ENCODE measurements around the gene TENM4. TPM values are rescaled to one million over a fixed set of nuclear protein-coding genes. Genes with fewer than 3 reads are reported as not detected.

TENM4 gene
- polyA plus RNA-seq, 1 donor from 2014 or later = 16.8 TPM

DNA sequence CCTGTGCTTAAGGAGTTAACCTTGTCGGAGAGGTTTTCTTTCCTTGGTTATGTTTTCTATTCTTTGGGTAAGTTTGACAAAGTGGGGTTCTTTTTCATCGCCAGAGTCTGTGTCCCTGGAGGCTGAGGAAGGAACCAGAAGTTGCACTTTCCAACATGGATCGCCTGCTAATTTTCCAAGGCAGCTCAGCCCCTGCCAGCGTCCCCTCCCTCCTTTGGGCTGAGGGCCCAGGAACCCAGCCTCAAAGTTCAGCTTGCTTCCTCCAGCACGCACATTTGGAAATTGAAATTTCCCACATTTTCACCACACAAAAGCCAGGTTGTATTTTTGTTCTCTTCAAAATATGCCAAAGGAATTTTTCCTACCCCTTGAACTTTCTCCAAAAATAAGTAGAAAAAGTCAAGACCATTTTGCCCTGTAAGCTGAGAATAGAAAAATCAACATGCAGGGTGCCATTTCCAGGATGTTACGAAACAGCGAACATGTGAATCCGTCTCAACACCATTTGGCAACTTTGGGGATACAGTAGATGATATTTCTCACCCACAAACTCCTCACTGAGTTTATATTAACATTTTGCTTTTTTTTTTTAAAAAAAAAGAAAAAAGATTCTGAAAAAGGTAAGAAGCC is 343.5 kb downstream of the TENM4 start:
- H3K4me2 ChIP-seq (ENCODE audit: low read length) = no peak overlapping the region
- no peak for TF ChIP-seq MXI1 (conservative IDR thresholded peaks at IDR 0.05; ENCODE audit: poor library complexity, severe bottlenecking)
- no peak for TF ChIP-seq TAF1 (IDR thresholded peaks at IDR 0.05; ENCODE audit: low read depth)
- TF ChIP-seq SMC3 (conservative IDR thresholded peaks at IDR 0.05; ENCODE audit: poor library complexity) = no peak
- no peak for TF ChIP-seq EZH2 (IDR thresholded peaks at IDR 0.05; ENCODE audit: borderline replicate concordance, insufficient read depth, low read length, poor library complexity, severe bottlenecking)
- TF ChIP-seq POLR2AphosphoS5 (IDR thresholded peaks at IDR 0.05) = no peak
- no peak for TF ChIP-seq RAD21 (conservative IDR thresholded peaks at IDR 0.05)
- TF ChIP-seq, protein P1, sequence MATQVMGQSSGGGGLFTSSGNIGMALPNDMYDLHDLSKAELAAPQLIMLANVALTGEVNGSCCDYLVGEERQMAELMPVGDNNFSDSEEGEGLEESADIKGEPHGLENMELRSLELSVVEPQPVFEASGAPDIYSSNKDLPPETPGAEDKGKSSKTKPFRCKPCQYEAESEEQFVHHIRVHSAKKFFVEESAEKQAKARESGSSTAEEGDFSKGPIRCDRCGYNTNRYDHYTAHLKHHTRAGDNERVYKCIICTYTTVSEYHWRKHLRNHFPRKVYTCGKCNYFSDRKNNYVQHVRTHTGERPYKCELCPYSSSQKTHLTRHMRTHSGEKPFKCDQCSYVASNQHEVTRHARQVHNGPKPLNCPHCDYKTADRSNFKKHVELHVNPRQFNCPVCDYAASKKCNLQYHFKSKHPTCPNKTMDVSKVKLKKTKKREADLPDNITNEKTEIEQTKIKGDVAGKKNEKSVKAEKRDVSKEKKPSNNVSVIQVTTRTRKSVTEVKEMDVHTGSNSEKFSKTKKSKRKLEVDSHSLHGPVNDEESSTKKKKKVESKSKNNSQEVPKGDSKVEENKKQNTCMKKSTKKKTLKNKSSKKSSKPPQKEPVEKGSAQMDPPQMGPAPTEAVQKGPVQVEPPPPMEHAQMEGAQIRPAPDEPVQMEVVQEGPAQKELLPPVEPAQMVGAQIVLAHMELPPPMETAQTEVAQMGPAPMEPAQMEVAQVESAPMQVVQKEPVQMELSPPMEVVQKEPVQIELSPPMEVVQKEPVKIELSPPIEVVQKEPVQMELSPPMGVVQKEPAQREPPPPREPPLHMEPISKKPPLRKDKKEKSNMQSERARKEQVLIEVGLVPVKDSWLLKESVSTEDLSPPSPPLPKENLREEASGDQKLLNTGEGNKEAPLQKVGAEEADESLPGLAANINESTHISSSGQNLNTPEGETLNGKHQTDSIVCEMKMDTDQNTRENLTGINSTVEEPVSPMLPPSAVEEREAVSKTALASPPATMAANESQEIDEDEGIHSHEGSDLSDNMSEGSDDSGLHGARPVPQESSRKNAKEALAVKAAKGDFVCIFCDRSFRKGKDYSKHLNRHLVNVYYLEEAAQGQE (IDR thresholded peaks at IDR 0.05; ENCODE audit: borderline replicate concordance) = no peak
- TF ChIP-seq EP300 (conservative IDR thresholded peaks at IDR 0.05; ENCODE audit: poor library complexity, severe bottlenecking) = no peak
- TF ChIP-seq, protein P2, sequence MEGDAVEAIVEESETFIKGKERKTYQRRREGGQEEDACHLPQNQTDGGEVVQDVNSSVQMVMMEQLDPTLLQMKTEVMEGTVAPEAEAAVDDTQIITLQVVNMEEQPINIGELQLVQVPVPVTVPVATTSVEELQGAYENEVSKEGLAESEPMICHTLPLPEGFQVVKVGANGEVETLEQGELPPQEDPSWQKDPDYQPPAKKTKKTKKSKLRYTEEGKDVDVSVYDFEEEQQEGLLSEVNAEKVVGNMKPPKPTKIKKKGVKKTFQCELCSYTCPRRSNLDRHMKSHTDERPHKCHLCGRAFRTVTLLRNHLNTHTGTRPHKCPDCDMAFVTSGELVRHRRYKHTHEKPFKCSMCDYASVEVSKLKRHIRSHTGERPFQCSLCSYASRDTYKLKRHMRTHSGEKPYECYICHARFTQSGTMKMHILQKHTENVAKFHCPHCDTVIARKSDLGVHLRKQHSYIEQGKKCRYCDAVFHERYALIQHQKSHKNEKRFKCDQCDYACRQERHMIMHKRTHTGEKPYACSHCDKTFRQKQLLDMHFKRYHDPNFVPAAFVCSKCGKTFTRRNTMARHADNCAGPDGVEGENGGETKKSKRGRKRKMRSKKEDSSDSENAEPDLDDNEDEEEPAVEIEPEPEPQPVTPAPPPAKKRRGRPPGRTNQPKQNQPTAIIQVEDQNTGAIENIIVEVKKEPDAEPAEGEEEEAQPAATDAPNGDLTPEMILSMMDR (IDR thresholded peaks at IDR 0.05; ENCODE audit: poor library complexity, severe bottlenecking) = no peak
- no peaks in the 10 kb centered on the region for H3K9me3 ChIP-seq (ENCODE audit: low read length)
- no peaks in the 10 kb centered on the region for H3K27me3 ChIP-seq (ENCODE audit: insufficient read depth, low read depth, low read length)
- H3K9ac ChIP-seq (ENCODE audit: low read length) = no peak overlapping the region
- H3K79me2 ChIP-seq (replicated peaks; ENCODE audit: insufficient read depth, low read length) = no peaks in the 10 kb centered on the region
- no peaks in the 10 kb centered on the region for H3K36me3 ChIP-seq (ENCODE audit: insufficient read depth, low read length)
- H3F3A ChIP-seq (ENCODE audit: insufficient read depth, low read length, poor library complexity, severe bottlenecking) = no peaks in the 10 kb centered on the region
- no peak overlapping the region for H3K27ac ChIP-seq (ENCODE audit: low read length)
- no peaks in the 10 kb centered on the region for H4K20me1 ChIP-seq (ENCODE audit: insufficient read depth)
- no peak overlapping the region for H3K4me3 ChIP-seq (ENCODE audit: low read length)
- H3K9me2 ChIP-seq (ENCODE audit: insufficient read depth, low read length) = no peaks in the 10 kb centered on the region
- H2AFZ ChIP-seq (ENCODE audit: low read depth, low read length) = no peak overlapping the region

DNA sequence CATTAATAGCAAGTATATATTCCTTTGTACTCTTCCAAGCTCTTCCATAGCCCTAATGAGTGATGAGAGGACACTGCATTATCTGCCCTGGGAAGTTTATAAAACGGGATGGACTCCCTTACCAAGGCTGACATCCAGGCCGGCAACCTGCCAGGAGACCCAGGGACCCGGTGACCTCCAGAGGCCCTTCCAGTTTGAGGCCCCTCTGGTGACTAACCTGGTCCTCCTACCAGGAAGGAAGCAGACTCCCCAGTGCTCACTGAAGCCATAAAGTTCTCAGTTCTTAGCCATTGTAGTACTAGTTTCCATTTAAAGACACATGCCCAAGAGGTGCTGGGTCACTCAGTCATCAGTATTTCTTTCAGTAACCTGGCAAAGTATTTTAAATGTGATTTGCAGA is 345.4 kb downstream of the TENM4 start:
- Histone ChIP-seq H4K20me1 (ENCODE audit: insufficient read depth) (no peaks in the 10 kb centered on the region), H3K4me2 (ENCODE audit: low read length) (no peak overlapping the region), H2AFZ (ENCODE audit: low read depth, low read length) (no peak overlapping the region), H3K9me2 (ENCODE audit: insufficient read depth, low read length) (no peaks in the 10 kb centered on the region), H3K36me3 (ENCODE audit: insufficient read depth, low read length) (no peaks in the 10 kb centered on the region), H3K27ac (ENCODE audit: low read length) (no peak overlapping the region), H3K27me3 (ENCODE audit: insufficient read depth, low read depth, low read length) (no peaks in the 10 kb centered on the region), H3K9ac (ENCODE audit: low read length) (no peak overlapping the region), H3F3A (ENCODE audit: insufficient read depth, low read length, poor library complexity, severe bottlenecking) (no peaks in the 10 kb centered on the region), H3K9me3 (ENCODE audit: low read length) (no peaks in the 10 kb centered on the region), H3K4me3 (ENCODE audit: low read length) (no peak overlapping the region), H3K79me2 (replicated peaks; ENCODE audit: insufficient read depth, low read length) (no peaks in the 10 kb centered on the region)
- TF ChIP-seq RAD21 (conservative IDR thresholded peaks at IDR 0.05) = no peak
- TF ChIP-seq POLR2AphosphoS5 (IDR thresholded peaks at IDR 0.05) = no peak
- no peak for TF ChIP-seq TAF1 (IDR thresholded peaks at IDR 0.05; ENCODE audit: low read depth)
- TF ChIP-seq EP300 (conservative IDR thresholded peaks at IDR 0.05; ENCODE audit: poor library complexity, severe bottlenecking) = no peak
- TF ChIP-seq, protein P2 (IDR thresholded peaks at IDR 0.05; ENCODE audit: poor library complexity, severe bottlenecking) = no peak
- TF ChIP-seq, protein P1 (IDR thresholded peaks at IDR 0.05; ENCODE audit: borderline replicate concordance) = no peak
- no peak for TF ChIP-seq EZH2 (IDR thresholded peaks at IDR 0.05; ENCODE audit: borderline replicate concordance, insufficient read depth, low read length, poor library complexity, severe bottlenecking)
- TF ChIP-seq SMC3 (conservative IDR thresholded peaks at IDR 0.05; ENCODE audit: poor library complexity) = no peak
- no peak for TF ChIP-seq MXI1 (conservative IDR thresholded peaks at IDR 0.05; ENCODE audit: poor library complexity, severe bottlenecking)
